SJSA1 (cell line): Measurements from ENCODE around the gene CAPN12. TPM values are rescaled to one million over a fixed set of nuclear protein-coding genes. Genes with fewer than 3 reads are reported as not detected.

Experiments
- DNase-seq, 2 experiments: peaks; one replicate each; pipeline ENCODE4 v3.0.0-alpha.2; 2015 to 2020; ENCODE audit warnings: low spot score in 2 of 2, low read depth in 1 of 2
- H3K27ac ChIP-seq: fragments of 250-450 bp; sonication (Bioruptor Pico); 2 replicates; pipeline ENCODE4 v1.5.1; 2020; ENCODE audit warnings: mild to moderate bottlenecking, moderate library complexity
- H3K27me3 ChIP-seq: fragments of 250-450 bp; sonication (Bioruptor Pico); replicated peaks from 2 replicates; pipeline ENCODE4 v1.5.1; 2020; ENCODE audit warnings: mild to moderate bottlenecking, moderate library complexity
- H3K36me3 ChIP-seq: fragments of 250-450 bp; sonication (Bioruptor Pico); 2 replicates; pipeline ENCODE4 v1.5.1; 2020; ENCODE audit warnings: mild to moderate bottlenecking
- H3K4me1 ChIP-seq: fragments of 250-450 bp; sonication (Bioruptor Pico); replicated peaks from 2 replicates; pipeline ENCODE4 v1.6.1; 2021; ENCODE audit warnings: mild to moderate bottlenecking
- H3K4me3 ChIP-seq: fragments of 250-450 bp; sonication (Bioruptor Pico); 2 replicates; pipeline ENCODE4 v1.5.1; 2020; ENCODE audit warnings: mild to moderate bottlenecking
- H3K9me3 ChIP-seq: fragments of 250-450 bp; sonication (Bioruptor Pico); replicated peaks from 2 replicates; pipeline ENCODE4 v1.5.1; 2020; ENCODE audit warnings: mild to moderate bottlenecking
- total RNA-seq: library from RNA; depleted of rRNA; stranded (reverse); fragments of >200 nt; shearing (Covaris generic); gene quantifications from 2 replicates; pipeline ENCODE4 v1.2.3, GENCODE V29; 2014

Gene CAPN12
- total RNA-seq, 1 experiment from 2014 or later, result not detected

GRCh38 chr19:38700902-38701454 lies 43.3 kb downstream of the CAPN12 start:
- no peak overlapping the region for H3K27ac ChIP-seq
- DNase-seq, result no peak
- no peaks in the 10 kb centered on the region for H3K27me3 ChIP-seq
- no peaks in the 10 kb centered on the region for H3K9me3 ChIP-seq
- H3K4me3 ChIP-seq, result no peak overlapping the region
- H3K36me3 ChIP-seq, result peaks cover 100% of the 10 kb centered on the region
- no peaks in the 10 kb centered on the region for H3K4me1 ChIP-seq

DNA sequence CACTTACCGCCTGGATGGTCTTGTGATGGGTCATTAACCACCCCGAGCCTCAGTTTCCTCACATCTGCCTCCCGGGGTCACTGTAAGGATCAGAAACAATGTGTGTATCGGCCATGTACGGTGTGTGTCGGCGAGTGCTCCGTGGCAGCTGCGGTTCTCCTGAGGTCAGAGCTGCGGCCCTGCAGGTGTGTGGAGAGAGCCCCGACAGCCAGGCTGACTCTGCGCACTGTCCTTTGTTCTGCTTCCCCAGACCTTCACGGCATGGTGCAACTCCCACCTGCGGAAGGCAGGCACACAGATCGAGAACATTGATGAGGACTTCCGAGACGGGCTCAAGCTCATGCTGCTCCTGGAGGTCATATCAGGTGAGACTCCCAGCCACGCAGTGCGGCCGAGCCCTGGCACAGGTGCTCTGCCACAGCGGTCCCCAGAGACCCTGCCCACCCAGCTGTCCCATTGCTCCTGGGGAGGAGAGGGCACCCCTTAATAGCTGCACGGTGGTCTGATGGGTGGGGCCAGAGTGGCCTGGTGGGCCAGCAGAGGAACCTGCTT lies 43.8 kb downstream of the CAPN12 start:
- H3K4me1 ChIP-seq, result no peaks in the 10 kb centered on the region
- H3K4me3 ChIP-seq, result no peak overlapping the region
- H3K27ac ChIP-seq, result no peak overlapping the region
- no peaks in the 10 kb centered on the region for H3K9me3 ChIP-seq
- DNase-seq, result no peak
- no peaks in the 10 kb centered on the region for H3K27me3 ChIP-seq
- H3K36me3 ChIP-seq, result peaks cover 100% of the 10 kb centered on the region

DNA sequence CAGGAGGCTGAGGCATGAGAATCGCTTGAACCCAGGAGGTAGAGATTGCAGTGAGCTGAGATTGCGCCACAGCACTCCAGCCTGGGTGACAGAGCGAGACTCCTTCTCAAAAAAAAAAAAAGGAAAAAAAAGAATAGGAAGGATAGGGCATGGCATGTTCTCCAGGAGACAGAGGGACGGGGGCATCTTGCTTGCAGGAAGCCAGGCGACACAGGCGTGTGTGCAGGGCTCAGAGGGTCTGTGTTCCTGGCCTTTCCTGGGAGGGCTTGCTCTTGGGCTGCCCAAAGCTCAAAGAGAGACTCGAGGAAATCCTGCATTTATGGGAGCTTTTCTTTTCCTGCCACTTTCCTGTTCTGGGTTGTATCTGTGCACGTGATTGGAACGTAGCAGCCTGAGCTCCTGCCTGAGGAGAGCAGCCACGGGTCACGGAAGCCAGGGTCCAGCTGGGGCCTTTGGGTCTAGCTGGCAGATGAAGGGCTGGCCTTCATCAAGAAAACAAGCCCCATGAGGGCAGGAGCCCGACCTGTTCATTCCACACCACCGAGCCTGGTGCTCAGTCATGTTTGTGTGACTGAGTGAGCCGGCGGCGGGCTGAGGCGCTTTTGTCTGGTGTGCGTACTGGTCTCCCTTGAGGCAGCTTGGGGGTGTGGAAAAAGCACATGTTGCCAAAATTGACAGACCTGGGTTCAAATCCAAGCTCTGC lies 44.5 kb downstream of the CAPN12 start:
- H3K36me3 ChIP-seq, result peaks cover 100% of the 10 kb centered on the region
- no peaks in the 10 kb centered on the region for H3K9me3 ChIP-seq
- H3K27ac ChIP-seq, result no peak overlapping the region
- H3K27me3 ChIP-seq, result no peaks in the 10 kb centered on the region
- peaks cover 2% of the 10 kb centered on the region for H3K4me1 ChIP-seq
- no peak overlapping the region for H3K4me3 ChIP-seq
- no peak for DNase-seq

GRCh38 chr19:38699027-38699346 lies 45.3 kb downstream of the CAPN12 start:
- no peaks in the 10 kb centered on the region for H3K9me3 ChIP-seq
- DNase-seq, result no peak
- H3K36me3 ChIP-seq, result peaks cover 100% of the 10 kb centered on the region
- H3K27ac ChIP-seq, result no peak overlapping the region
- no peaks in the 10 kb centered on the region for H3K27me3 ChIP-seq
- no peak overlapping the region for H3K4me3 ChIP-seq
- H3K4me1 ChIP-seq, result peaks cover 10% of the 10 kb centered on the region

DNA sequence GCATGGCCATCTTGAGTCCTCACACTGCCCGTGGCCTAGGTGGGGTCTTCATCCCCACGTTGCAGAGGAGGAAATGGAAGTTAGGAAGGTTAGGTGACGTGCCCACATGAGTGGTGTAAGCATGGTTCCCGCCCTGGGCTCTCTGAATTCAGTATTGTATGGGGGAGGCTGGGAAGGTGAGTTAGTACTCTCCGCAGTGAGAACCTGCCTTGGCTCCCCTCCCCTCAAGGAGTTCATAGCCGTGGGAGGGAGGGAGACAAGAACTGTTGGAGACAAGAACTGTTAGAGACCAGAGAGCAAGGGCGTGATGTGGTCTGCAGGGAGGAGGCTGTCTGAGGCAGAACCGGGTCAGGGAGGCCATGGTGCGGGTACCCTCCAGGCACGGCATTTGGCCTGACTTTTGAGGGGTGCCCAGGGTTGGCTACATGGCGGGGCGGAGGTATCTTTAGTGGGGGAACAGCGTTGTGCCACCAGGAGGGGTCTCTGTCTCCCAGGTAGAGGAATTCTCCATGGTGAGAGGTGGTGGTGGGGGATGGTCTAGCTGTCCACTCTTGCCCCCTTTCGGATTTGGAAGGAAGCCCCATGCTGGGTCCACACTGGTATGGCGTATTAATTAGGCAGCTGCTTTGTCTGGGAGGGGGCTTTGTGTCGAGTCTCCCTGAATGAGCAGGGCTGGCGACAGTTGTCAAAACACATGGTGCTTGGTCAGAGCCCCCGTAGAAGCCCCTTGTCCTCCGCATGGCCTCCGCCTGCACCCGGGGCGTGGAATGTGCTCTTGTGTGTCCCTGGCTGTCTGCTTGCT lies 45.8 kb downstream of the CAPN12 start:
- Histone ChIP-seq H3K27ac (no peak overlapping the region), H3K36me3 (peaks cover 99% of the 10 kb centered on the region), H3K4me3 (no peak overlapping the region), H3K27me3 (no peaks in the 10 kb centered on the region), H3K9me3 (no peaks in the 10 kb centered on the region), H3K4me1 (peaks cover 15% of the 10 kb centered on the region)
- DNase-seq, result no peak

GRCh38 chr19:38697641-38698071 lies 46.6 kb downstream of the CAPN12 start:
- H3K4me1 ChIP-seq, result peaks cover 23% of the 10 kb centered on the region
- no peaks in the 10 kb centered on the region for H3K27me3 ChIP-seq
- DNase-seq, result no peak
- no peaks in the 10 kb centered on the region for H3K9me3 ChIP-seq
- H3K36me3 ChIP-seq, result peaks cover 98% of the 10 kb centered on the region
- H3K27ac ChIP-seq, result no peak overlapping the region
- H3K4me3 ChIP-seq, result no peak overlapping the region

DNA sequence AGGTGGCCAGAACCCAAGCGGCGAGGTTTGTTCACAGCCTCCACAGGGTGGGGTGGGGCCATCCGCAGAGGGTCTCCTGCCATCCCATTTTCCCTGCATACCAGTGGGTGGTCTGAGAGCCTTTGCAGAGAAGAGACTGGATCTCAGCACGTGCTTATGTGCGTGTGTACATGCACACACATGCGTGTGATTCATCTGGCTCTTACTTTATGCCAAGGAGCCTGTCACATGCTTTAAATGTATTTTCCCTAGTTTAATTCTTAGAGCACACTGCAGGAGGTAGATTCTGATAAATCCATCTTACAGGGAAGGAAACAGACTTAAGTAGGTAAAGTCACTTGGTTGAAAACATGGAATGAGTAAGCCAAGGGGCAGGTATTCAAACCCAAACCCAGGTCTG lies 47.1 kb downstream of the CAPN12 start:
- H3K4me1 ChIP-seq, result peaks cover 28% of the 10 kb centered on the region
- DNase-seq, result no peak
- no peaks in the 10 kb centered on the region for H3K9me3 ChIP-seq
- no peak overlapping the region for H3K27ac ChIP-seq
- no peaks in the 10 kb centered on the region for H3K27me3 ChIP-seq
- peaks cover 98% of the 10 kb centered on the region for H3K36me3 ChIP-seq
- H3K4me3 ChIP-seq, result no peak overlapping the region

DNA sequence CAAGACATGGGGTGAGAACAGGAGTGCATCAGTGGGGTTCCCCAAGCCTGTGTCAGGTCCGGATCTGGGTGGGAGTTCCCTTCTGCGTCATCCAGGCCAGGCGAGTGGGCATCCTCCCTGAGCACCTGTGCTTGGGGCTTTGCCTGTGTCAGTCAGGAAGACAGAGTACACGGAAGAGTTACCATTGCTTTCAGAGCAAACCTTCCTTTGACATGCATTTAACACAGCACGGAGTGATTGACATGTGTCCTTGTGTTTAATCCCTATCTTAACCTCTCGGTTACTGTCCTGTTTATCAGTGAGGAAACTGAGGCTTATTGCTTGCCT lies 47.6 kb downstream of the CAPN12 start:
- Histone ChIP-seq H3K36me3 (peaks cover 94% of the 10 kb centered on the region), H3K27ac (no peak overlapping the region), H3K9me3 (no peaks in the 10 kb centered on the region), H3K4me1 (peaks cover 33% of the 10 kb centered on the region), H3K27me3 (no peaks in the 10 kb centered on the region), H3K4me3 (no peak overlapping the region)
- DNase-seq, result no peak

DNA sequence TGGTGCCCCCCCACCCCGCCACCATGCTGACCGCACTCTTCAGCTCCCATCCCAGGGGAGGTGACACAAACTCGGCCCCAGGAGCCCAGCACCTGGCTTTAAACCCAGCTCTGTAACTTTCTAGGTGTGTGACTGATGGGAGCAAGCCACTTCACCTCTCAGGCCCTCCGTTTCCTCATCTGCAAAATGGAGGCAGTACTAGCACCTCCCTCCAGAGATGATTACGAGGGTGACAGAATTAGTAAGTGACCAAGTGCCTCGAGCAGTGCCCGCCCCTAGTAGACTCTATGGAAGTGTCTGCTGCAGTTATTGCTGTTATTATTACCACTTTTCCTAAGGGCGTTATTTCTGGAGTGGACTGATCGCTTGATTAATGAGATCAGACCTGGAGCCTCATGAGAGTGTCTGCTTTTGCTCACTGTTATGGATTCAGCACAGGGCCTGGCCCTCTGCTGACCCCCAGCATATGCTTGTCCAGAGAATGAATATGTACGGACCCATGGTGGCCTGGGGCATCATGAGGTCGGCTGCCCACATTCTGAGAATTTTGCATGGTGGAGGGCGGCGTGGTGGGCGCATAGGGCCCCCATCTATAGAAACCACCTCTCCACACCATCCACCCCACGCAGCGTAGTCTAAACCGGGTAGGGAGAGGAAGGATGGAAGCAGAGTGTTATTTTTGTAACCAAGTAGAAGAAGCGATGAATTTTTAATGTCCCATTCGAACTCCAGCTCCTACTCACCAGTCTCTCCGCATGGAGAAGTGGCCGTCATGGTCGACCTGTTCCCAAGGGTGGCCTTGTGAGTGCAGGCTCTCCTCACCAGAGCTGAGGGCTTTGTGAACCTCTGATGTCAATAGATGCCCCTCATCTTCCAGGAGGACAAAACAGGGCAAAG lies 48.2 kb downstream of the CAPN12 start:
- Histone ChIP-seq H3K36me3 (peaks cover 87% of the 10 kb centered on the region), H3K4me1 (peaks cover 39% of the 10 kb centered on the region), H3K9me3 (no peaks in the 10 kb centered on the region), H3K27ac (no peak overlapping the region), H3K4me3 (no peak overlapping the region), H3K27me3 (no peaks in the 10 kb centered on the region)
- no peak for DNase-seq

GRCh38 chr19:38695317-38695683 lies 49.0 kb downstream of the CAPN12 start:
- peaks cover 47% of the 10 kb centered on the region for H3K4me1 ChIP-seq
- H3K36me3 ChIP-seq, result peaks cover 86% of the 10 kb centered on the region
- H3K27me3 ChIP-seq, result no peaks in the 10 kb centered on the region
- no peak overlapping the region for H3K4me3 ChIP-seq
- DNase-seq, result no peak
- H3K27ac ChIP-seq, result no peak overlapping the region
- no peaks in the 10 kb centered on the region for H3K9me3 ChIP-seq

GRCh38 chr19:38693380-38694223 lies 50.7 kb downstream of the CAPN12 start:
- DNase-seq, result peak; percentile 95
- Histone ChIP-seq H3K27me3 (no peaks in the 10 kb centered on the region), H3K9me3 (no peaks in the 10 kb centered on the region), H3K36me3 (peaks cover 80% of the 10 kb centered on the region), H3K4me3 (peak overlapping the region; percentile 11), H3K4me1 (peaks cover 64% of the 10 kb centered on the region), H3K27ac (peak overlapping the region; percentile 98)

DNA sequence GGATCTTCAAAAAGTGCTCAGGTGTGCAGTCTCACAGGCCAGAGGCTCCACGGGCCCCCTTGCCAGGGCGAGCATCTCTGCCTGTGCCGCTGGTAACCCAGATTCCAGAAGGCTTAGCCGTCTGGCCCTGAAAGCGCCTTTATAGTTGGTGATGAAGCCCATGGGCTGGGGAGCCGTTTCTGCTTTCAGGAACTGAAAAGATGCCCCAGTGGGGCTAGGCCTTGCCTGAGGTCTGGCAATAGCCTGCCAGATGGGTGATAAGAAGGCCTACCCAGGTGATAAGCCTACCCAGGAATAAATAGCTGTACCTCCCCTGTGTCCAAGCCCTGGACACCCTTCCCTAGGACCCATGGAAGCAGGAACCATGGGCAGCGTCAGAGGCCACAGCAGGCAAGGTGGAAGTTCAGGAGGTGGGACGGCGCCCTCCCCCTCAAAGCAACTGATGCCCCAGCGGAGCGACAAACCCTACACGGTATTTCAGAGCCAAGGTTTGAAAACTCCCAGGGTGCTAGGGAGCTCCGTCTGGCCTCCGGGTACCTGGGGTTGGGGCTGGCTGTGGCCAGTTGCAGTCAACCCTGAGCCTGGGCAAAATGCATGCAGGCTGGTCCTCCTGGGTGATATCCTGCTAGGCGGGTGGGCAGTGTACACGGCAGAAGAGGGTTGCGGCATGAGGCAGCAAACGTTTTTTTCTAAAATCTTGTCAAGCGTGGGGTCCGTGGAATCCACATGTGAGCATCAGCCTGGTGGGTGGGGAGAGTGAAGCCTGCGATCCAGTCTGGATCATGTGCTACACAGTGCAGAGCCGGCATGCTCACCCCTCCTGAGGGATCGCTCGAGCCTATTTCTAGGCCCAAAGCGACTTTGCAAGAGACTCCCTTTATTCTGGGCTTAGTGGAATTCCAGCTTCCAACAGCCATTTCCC lies 51.6 kb downstream of the CAPN12 start:
- Histone ChIP-seq H3K27ac (peak overlapping the region; percentile 98), H3K36me3 (peaks cover 74% of the 10 kb centered on the region), H3K4me1 (peaks cover 72% of the 10 kb centered on the region), H3K9me3 (no peaks in the 10 kb centered on the region), H3K4me3 (peak overlapping the region; percentile 11), H3K27me3 (no peaks in the 10 kb centered on the region)
- no peak for DNase-seq
